H54 (cell line): ENCODE results near the gene LAMA2.

Experiments
- DNase-seq: peaks from one replicate; pipeline ENCODE4 v3.0.0; 2011; ENCODE audit warnings: low spot score, mixed read lengths; ENCODE audit not compliant: insufficient read length
- FAIRE-seq: peaks from 3 replicates; lab custom pipeline; 2011; peaks lifted over from hg19 to GRCh38; lab: Jason Lieb, UNC
- POLR2A ChIP-seq: IDR thresholded peaks from 2 replicates; pipeline ENCODE4 v1.6.1; 2011; ENCODE audit warnings: low read depth, mild to moderate bottlenecking, low read length

LAMA2 gene

GRCh38 chr6:128882560-128882959 lies 378 bp upstream of the LAMA2 start:
- no peak for TF ChIP-seq POLR2A
- FAIRE-seq (no peak), DNase-seq (no peak)

GRCh38 chr6:128883906-128884305 lies 968 bp downstream of the LAMA2 start:
- no peak for DNase-seq
- FAIRE-seq: no peak
- TF ChIP-seq POLR2A: no peak

- no peak for TF ChIP-seq POLR2A
- DNase-seq (no peak), FAIRE-seq (no peak)
These were observed 2.4 kb downstream of the LAMA2 start for GRCh38 chr6:128885381-128885780.

GRCh38 chr6:128886706-128887105 lies 3.8 kb downstream of the LAMA2 start:
- TF ChIP-seq POLR2A: no peak
- no peak for DNase-seq
- FAIRE-seq: no peak

GRCh38 chr6:128888444-128889175 lies 5.7 kb downstream of the LAMA2 start:
- DNase-seq: no peak
- no peak for TF ChIP-seq POLR2A
- FAIRE-seq: no peak

- TF ChIP-seq POLR2A: no peak
- DNase-seq (no peak), FAIRE-seq (no peak)
These were observed 6.9 kb downstream of the LAMA2 start for GRCh38 chr6:128889870-128890269.

GRCh38 chr6:128892079-128892478 lies 9.1 kb downstream of the LAMA2 start:
- no peak for FAIRE-seq
- TF ChIP-seq POLR2A: no peak
- DNase-seq: no peak

- DNase-seq (no peak), FAIRE-seq (no peak)
- TF ChIP-seq POLR2A: no peak
These were observed 16.6 kb downstream of the LAMA2 start for GRCh38 chr6:128899341-128900050.

- DNase-seq: no peak
- TF ChIP-seq POLR2A: no peak
- no peak for FAIRE-seq
These were observed 20.8 kb downstream of the LAMA2 start for GRCh38 chr6:128903715-128904114.

- FAIRE-seq (no peak), DNase-seq (no peak)
- no peak for TF ChIP-seq POLR2A
These were observed 31.1 kb downstream of the LAMA2 start for GRCh38 chr6:128914051-128914450.

GRCh38 chr6:128918886-128919285 lies 35.9 kb downstream of the LAMA2 start:
- no peak for DNase-seq
- FAIRE-seq: no peak
- no peak for TF ChIP-seq POLR2A

GRCh38 chr6:128919412-128920180 lies 36.7 kb downstream of the LAMA2 start:
- FAIRE-seq (no peak), DNase-seq (no peak)
- TF ChIP-seq POLR2A: no peak

- DNase-seq (no peak), FAIRE-seq (no peak)
- no peak for TF ChIP-seq POLR2A
These were observed 42.8 kb downstream of the LAMA2 start for GRCh38 chr6:128925765-128926164.

- TF ChIP-seq POLR2A: no peak
- DNase-seq (no peak), FAIRE-seq (no peak)
These were observed 46.9 kb downstream of the LAMA2 start for GRCh38 chr6:128929869-128930268.
